GM23338 (cell line): ENCODE measurements around the gene CFB. TPM values are rescaled to one million over a fixed set of nuclear protein-coding genes. Genes with fewer than 3 reads are reported as not detected.
A peak's percentile ranks its signal among the peaks of the same experiment; 100 is the strongest.

Experiments used
- ATAC-seq: fragments of 200-7000 bp; cut with Tn5 transposase; 3 replicates; pipeline ENCODE4 v1.9.1; 2020
- DNase-seq: peaks from one replicate; pipeline ENCODE4 v3.0.0-alpha.2; 2015; ENCODE audit warnings: low spot score
- H2AFZ ChIP-seq: fragments of 200-600 bp; sonication (generic); 2 replicates; pipeline ENCODE4 v1.8.0; 2016; ENCODE audit warnings: antibody characterized with exemption, mild to moderate bottlenecking, moderate library complexity
- H3F3A ChIP-seq: fragments of 200-600 bp; sonication (generic); replicated peaks from 2 replicates; pipeline ENCODE4 v1.8.0; 2017; ENCODE audit warnings: antibody characterized with exemption, mixed run types, low read depth
- H3K27ac ChIP-seq: fragments of 200-600 bp; sonication (generic); 2 replicates; pipeline ENCODE4 v1.6.1; 2016; ENCODE audit warnings: low read depth
- H3K27me3 ChIP-seq: fragments of 200-600 bp; sonication (generic); 2 replicates; pipeline ENCODE4 v1.8.0; 2016; ENCODE audit warnings: mild to moderate bottlenecking, mixed run types, moderate library complexity; ENCODE audit not compliant: insufficient read depth
- H3K36me3 ChIP-seq: fragments of 200-600 bp; sonication (generic); 2 replicates; pipeline ENCODE4 v1.8.0; 2016; ENCODE audit warnings: mild to moderate bottlenecking; ENCODE audit not compliant: insufficient read depth
- H3K4me1 ChIP-seq: fragments of 200-600 bp; sonication (generic); 2 replicates; pipeline ENCODE4 v1.8.0; 2016; ENCODE audit warnings: mild to moderate bottlenecking, moderate library complexity; ENCODE audit not compliant: insufficient read depth
- H3K4me2 ChIP-seq: fragments of 200-600 bp; sonication (generic); 2 replicates; pipeline ENCODE4 v1.7.1; 2017; ENCODE audit warnings: mixed run types
- H3K4me3 ChIP-seq: fragments of 200-600 bp; sonication (generic); 2 replicates; pipeline ENCODE4 v1.6.1; 2016; ENCODE audit warnings: mixed run types
- H3K79me2 ChIP-seq: fragments of 200-600 bp; sonication (generic); replicated peaks from 2 replicates; pipeline ENCODE4 v1.8.0; 2017; ENCODE audit warnings: mild to moderate bottlenecking; ENCODE audit not compliant: insufficient read depth
- H3K9me2 ChIP-seq: fragments of 200-600 bp; sonication (generic); 2 replicates; pipeline ENCODE4 v1.8.0; 2017; ENCODE audit not compliant: insufficient read depth
- H4K20me1 ChIP-seq: fragments of 200-600 bp; sonication (generic); replicated peaks from 2 replicates; pipeline ENCODE4 v1.8.0; 2017; ENCODE audit warnings: mild to moderate bottlenecking; ENCODE audit not compliant: insufficient read depth
- H3K27ac Mint-ChIP-seq: 2 replicates; pipeline ENCODE4 v1.8.0; 2020; ENCODE audit warnings: inconsistent platforms, mild to moderate bottlenecking, moderate library complexity, mixed read lengths
- H3K27me3 Mint-ChIP-seq: 3 replicates; pipeline ENCODE4 v1.8.0; 2022; ENCODE audit warnings: low read depth, mild to moderate bottlenecking, moderate library complexity, mixed read lengths, inconsistent platforms; ENCODE audit not compliant: insufficient read depth, poor library complexity
- H3K36me3 Mint-ChIP-seq: 3 replicates; pipeline ENCODE4 v1.8.0; 2021; ENCODE audit warnings: low read depth, mild to moderate bottlenecking, inconsistent platforms, moderate library complexity, mixed read lengths
- H3K4me1 Mint-ChIP-seq: 3 replicates; pipeline ENCODE4 v1.8.0; 2020; ENCODE audit warnings: mild to moderate bottlenecking, inconsistent platforms, mixed read lengths
- H3K4me3 Mint-ChIP-seq: 3 replicates; pipeline ENCODE4 v1.8.0; 2021; ENCODE audit warnings: moderate library complexity, mild to moderate bottlenecking, inconsistent platforms, mixed read lengths
- H3K9me3 Mint-ChIP-seq: 3 replicates; pipeline ENCODE4 v1.8.0; 2020; ENCODE audit warnings: moderate library complexity, mild to moderate bottlenecking, inconsistent platforms, mixed read lengths
- CREB1 ChIP-seq: fragments of 250-450 bp; sonication (Bioruptor Pico); IDR thresholded peaks from 2 replicates; pipeline ENCODE4 v1.5.0; 2020; ENCODE audit warnings: low read depth, mild to moderate bottlenecking, moderate library complexity
- EZH2 ChIP-seq: fragments of 200-600 bp; sonication (generic); IDR thresholded peaks from one replicate; pipeline ENCODE4 v1.8.0; 2017; ENCODE audit warnings: antibody characterized with exemption, mild to moderate bottlenecking, low read depth; ENCODE audit not compliant: unreplicated experiment
- EZH2phosphoT487 ChIP-seq: fragments of 200-600 bp; sonication (generic); IDR thresholded peaks from one replicate; pipeline ENCODE4 v1.8.1; 2018; ENCODE audit warnings: antibody characterized with exemption; ENCODE audit not compliant: unreplicated experiment
- JUNB ChIP-seq: IDR thresholded peaks from one replicate; pipeline ENCODE4 v1.6.1; 2016; ENCODE audit warnings: antibody characterized with exemption; ENCODE audit not compliant: unreplicated experiment
- NANOG ChIP-seq: IDR thresholded peaks from 2 replicates; pipeline ENCODE4 v1.6.1; 2016; ENCODE audit warnings: antibody characterized with exemption, borderline replicate concordance
- POLR2AphosphoS5 ChIP-seq: IDR thresholded peaks from 2 replicates; pipeline ENCODE4 v1.6.1; 2016; ENCODE audit warnings: antibody characterized with exemption, low read depth
- STAT1 ChIP-seq: IDR thresholded peaks from one replicate; pipeline ENCODE4 v1.6.1; 2016; ENCODE audit warnings: antibody characterized with exemption; ENCODE audit not compliant: unreplicated experiment
- ZNF114 ChIP-seq: fragments of 250-450 bp; sonication (Bioruptor Pico); IDR thresholded peaks from 2 replicates; pipeline ENCODE4 v1.5.0; 2020; ENCODE audit warnings: mild to moderate bottlenecking, moderate library complexity
- ZNF331 ChIP-seq: fragments of 250-450 bp; sonication (Bioruptor Pico); IDR thresholded peaks from 2 replicates; pipeline ENCODE4 v1.5.0; 2020; ENCODE audit warnings: low read depth, mild to moderate bottlenecking, moderate library complexity
- polyA plus RNA-seq: library from polyadenylated mRNA; unstranded; fragments of >200 nt; fragmentation: Nextera tagmentation; extraction: Ambion mirVana; gene quantifications from 2 replicates; pipeline ENCODE4 v1.2.1, GENCODE V29; 2016
- total RNA-seq: library from RNA; depleted of rRNA; stranded (reverse); fragments of >200 nt; shearing (Covaris generic); gene quantifications from 2 replicates; pipeline ENCODE4 v1.2.3, GENCODE V29; 2014
- TF ChIP-seq, protein P1 (sequence below): IDR thresholded peaks from one replicate; pipeline ENCODE4 v1.6.1; 2018; ENCODE audit warnings: antibody characterized with exemption; ENCODE audit not compliant: unreplicated experiment
- TF ChIP-seq, protein P2 (sequence below), 2 experiments: fragments of 200-600 bp in 1 of 2; sonication (generic) in 1 of 2; conservative IDR thresholded peaks; 2 replicates each; pipeline versions ENCODE4 v1.5.1 to v1.6.1; 2016 to 2017; ENCODE audit warnings: antibody characterized with exemption in 2 of 2, low read depth in 2 of 2, mild to moderate bottlenecking in 2 of 2, moderate library complexity in 1 of 2
- TF ChIP-seq, protein P3 (sequence below): IDR thresholded peaks from 2 replicates; pipeline ENCODE4 v1.6.1; 2016; ENCODE audit warnings: antibody characterized with exemption

CFB gene
- total and polyA plus RNA-seq, 2 experiments from 2014 or later: 0.86 TPM; not detected in 1

DNA sequence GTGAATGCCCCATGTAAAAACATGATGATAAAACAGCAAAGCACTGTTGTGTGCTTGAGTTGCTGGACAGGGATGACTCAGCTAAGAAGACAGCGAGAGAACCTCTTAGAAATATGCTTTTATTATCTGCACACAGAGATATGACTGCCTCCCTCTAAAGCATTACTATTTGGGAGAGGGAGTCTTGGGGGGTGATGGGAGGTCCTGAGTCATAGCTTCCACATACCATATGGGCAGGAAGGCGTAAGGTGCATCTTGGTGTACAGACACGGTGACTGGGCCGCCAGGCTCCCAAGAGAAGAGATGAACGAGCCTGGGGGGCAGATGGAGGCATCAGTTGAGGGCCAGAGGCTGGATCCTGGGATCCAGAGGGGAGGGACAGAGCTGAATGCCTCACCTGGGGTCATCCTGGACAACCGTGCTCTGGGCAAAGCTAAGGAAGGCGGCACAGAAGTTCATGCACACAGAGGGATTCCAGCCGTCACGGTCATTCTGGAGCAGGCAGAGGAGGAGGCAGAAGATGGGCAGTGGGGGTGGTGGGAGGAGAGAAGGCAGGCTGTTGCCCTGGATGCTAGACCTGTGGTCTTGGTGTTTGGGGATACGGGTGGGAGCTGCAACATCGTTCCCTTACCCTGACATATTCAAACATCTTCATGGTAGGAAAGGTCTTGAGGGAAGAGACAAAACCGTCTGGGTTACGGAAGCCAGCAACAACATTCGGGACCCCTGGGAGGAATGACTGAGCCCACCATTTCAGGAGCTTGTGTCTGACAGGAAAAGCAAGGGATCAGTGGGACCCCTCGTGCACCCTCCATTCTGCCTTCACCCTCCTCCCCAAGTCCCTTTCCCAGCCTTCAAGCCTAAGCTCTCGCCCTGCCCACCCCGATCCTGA lies 24.1 kb downstream of the CFB start (continued):
- TF ChIP-seq, protein P1, sequence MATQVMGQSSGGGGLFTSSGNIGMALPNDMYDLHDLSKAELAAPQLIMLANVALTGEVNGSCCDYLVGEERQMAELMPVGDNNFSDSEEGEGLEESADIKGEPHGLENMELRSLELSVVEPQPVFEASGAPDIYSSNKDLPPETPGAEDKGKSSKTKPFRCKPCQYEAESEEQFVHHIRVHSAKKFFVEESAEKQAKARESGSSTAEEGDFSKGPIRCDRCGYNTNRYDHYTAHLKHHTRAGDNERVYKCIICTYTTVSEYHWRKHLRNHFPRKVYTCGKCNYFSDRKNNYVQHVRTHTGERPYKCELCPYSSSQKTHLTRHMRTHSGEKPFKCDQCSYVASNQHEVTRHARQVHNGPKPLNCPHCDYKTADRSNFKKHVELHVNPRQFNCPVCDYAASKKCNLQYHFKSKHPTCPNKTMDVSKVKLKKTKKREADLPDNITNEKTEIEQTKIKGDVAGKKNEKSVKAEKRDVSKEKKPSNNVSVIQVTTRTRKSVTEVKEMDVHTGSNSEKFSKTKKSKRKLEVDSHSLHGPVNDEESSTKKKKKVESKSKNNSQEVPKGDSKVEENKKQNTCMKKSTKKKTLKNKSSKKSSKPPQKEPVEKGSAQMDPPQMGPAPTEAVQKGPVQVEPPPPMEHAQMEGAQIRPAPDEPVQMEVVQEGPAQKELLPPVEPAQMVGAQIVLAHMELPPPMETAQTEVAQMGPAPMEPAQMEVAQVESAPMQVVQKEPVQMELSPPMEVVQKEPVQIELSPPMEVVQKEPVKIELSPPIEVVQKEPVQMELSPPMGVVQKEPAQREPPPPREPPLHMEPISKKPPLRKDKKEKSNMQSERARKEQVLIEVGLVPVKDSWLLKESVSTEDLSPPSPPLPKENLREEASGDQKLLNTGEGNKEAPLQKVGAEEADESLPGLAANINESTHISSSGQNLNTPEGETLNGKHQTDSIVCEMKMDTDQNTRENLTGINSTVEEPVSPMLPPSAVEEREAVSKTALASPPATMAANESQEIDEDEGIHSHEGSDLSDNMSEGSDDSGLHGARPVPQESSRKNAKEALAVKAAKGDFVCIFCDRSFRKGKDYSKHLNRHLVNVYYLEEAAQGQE: no peak
- TF ChIP-seq JUNB: no peak
- no peak for TF ChIP-seq POLR2AphosphoS5
- no peak for TF ChIP-seq STAT1
- TF ChIP-seq, protein P2, sequence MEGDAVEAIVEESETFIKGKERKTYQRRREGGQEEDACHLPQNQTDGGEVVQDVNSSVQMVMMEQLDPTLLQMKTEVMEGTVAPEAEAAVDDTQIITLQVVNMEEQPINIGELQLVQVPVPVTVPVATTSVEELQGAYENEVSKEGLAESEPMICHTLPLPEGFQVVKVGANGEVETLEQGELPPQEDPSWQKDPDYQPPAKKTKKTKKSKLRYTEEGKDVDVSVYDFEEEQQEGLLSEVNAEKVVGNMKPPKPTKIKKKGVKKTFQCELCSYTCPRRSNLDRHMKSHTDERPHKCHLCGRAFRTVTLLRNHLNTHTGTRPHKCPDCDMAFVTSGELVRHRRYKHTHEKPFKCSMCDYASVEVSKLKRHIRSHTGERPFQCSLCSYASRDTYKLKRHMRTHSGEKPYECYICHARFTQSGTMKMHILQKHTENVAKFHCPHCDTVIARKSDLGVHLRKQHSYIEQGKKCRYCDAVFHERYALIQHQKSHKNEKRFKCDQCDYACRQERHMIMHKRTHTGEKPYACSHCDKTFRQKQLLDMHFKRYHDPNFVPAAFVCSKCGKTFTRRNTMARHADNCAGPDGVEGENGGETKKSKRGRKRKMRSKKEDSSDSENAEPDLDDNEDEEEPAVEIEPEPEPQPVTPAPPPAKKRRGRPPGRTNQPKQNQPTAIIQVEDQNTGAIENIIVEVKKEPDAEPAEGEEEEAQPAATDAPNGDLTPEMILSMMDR (conservative IDR thresholded peaks at IDR 0.05; ENCODE audit: low read depth in 2 of 2): no peak
- no peak for TF ChIP-seq EZH2
- TF ChIP-seq, protein P3, sequence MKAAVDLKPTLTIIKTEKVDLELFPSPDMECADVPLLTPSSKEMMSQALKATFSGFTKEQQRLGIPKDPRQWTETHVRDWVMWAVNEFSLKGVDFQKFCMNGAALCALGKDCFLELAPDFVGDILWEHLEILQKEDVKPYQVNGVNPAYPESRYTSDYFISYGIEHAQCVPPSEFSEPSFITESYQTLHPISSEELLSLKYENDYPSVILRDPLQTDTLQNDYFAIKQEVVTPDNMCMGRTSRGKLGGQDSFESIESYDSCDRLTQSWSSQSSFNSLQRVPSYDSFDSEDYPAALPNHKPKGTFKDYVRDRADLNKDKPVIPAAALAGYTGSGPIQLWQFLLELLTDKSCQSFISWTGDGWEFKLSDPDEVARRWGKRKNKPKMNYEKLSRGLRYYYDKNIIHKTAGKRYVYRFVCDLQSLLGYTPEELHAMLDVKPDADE: no peak
- no peak for TF ChIP-seq ZNF331 (CRISPR knock-in tag)
- TF ChIP-seq CREB1 (CRISPR knock-in tag): no peak

DNA sequence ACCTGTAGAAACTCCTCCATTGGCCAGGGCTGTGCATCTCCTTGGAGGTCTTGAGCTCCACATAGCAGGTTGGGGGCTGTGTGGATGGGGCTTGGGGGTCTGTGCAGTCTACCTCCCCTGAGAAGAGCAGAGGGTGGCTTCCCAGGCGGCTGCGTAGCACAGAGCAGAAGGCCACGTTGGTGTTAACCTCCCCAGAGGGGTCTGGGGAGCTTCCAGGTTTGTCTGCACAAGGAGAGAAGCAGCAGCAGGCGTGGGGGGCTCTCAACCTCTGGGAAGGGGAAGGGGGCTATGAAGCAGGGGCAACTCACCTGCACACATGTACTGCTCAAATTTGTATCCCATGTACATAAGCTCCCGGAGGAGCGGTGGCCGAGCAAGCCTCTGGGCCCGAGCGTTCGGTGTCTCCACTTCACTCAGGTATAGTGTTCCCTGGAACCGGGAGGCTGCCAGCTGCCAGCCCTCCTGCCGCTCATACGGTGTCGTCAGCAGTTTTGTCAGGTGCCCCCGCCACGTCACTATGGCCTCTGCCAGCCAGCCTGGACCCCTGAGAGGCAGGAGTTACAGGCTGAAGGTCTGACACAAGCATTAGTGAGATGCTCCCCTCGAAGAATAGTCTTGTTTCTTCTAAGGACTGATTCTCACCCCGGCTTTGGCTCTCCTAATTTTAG lies 24.8 kb downstream of the CFB start:
- peaks cover 24% of the 10 kb centered on the region for H3K27me3 Mint-ChIP-seq
- peak overlapping the region; percentile 76 for H3K4me3 ChIP-seq
- H3K27me3 ChIP-seq: no peaks in the 10 kb centered on the region
- DNase-seq (no peak), ATAC-seq (no peak)
- peak overlapping the region; percentile 85 for H3K4me2 ChIP-seq
- H3K4me1 ChIP-seq: peaks cover 6% of the 10 kb centered on the region
- peaks cover 19% of the 10 kb centered on the region; the same call in 2 of the 3 replicates for H3K9me3 Mint-ChIP-seq
- H3K27ac ChIP-seq: peak overlapping the region; percentile 89; the same call in 1 of the 2 replicates
- peak overlapping the region; percentile 89 for H3K4me3 Mint-ChIP-seq
- H2AFZ ChIP-seq: no peak overlapping the region
- H4K20me1 ChIP-seq: no peaks in the 10 kb centered on the region
- peaks cover 8% of the 10 kb centered on the region for H3K4me1 Mint-ChIP-seq
- H3K27ac Mint-ChIP-seq: peak overlapping the region; percentile 99
- H3K9me2 ChIP-seq: no peaks in the 10 kb centered on the region
- H3K36me3 ChIP-seq: peaks cover 5% of the 10 kb centered on the region; the same call in 1 of the 2 replicates
- peaks cover 65% of the 10 kb centered on the region for H3K36me3 Mint-ChIP-seq
- peaks cover 9% of the 10 kb centered on the region for H3F3A ChIP-seq
- peaks cover 14% of the 10 kb centered on the region for H3K79me2 ChIP-seq
- TF ChIP-seq CREB1 (CRISPR knock-in tag): no peak
- no peak for TF ChIP-seq NANOG
- TF ChIP-seq EZH2: no peak
- TF ChIP-seq, protein P1: no peak
- TF ChIP-seq ZNF331 (CRISPR knock-in tag): no peak
- no peak for TF ChIP-seq JUNB
- no peak for TF ChIP-seq STAT1
- TF ChIP-seq EZH2phosphoT487: no peak
- TF ChIP-seq, protein P3: no peak
- TF ChIP-seq ZNF114 (CRISPR knock-in tag): no peak
